K562 (cell line): ENCODE data around the gene DNAJB2.

Source experiments
- EZH2 ChIP-seq: IDR thresholded peaks from 2 replicates; pipeline ENCODE4 v1.6.1; 2012; ENCODE audit warnings: low read depth, mild to moderate bottlenecking, inconsistent platforms, low read length, borderline replicate concordance
- GABPB1 ChIP-seq: sonication (generic); formaldehyde crosslinking; IDR thresholded peaks from 2 replicates; pipeline ENCODE4 v1.8.0; 2022; ENCODE audit warnings: mild to moderate bottlenecking, missing genetic modification reagents
- MXI1 ChIP-seq: IDR thresholded peaks from 2 replicates; pipeline ENCODE4 v1.6.1; 2011; ENCODE audit warnings: low read depth, mild to moderate bottlenecking, improper control_type of control experiment, low read length
- NFIX ChIP-seq: fragments of 250-450 bp; sonication (Bioruptor Pico); IDR thresholded peaks from 2 replicates; pipeline ENCODE4 v1.4.0; 2020; ENCODE audit warnings: low read depth, mild to moderate bottlenecking, moderate library complexity
- TRIM28 ChIP-seq: fragments of 450-650 bp; IDR thresholded peaks from 2 replicates; pipeline ENCODE4 v1.6.1; 2017
- ZSCAN32 ChIP-seq: fragments of 450-650 bp; formaldehyde crosslinking; IDR thresholded peaks from 2 replicates; pipeline ENCODE4 v1.4.0; 2020; ENCODE audit warnings: mild to moderate bottlenecking, moderate library complexity
- TF ChIP-seq, protein P1 (sequence below), 3 experiments: IDR thresholded peaks in 2 of 3; conservative IDR thresholded peaks in 1 of 3; 2 replicates each; pipeline ENCODE4 v1.5.1; 2011 to 2012; ENCODE audit warnings: low read length in 3 of 3, mild to moderate bottlenecking in 3 of 3, control low read depth in 2 of 3, improper control_type of control experiment in 1 of 3, inconsistent platforms in 1 of 3, low read depth in 1 of 3, mixed read lengths in 1 of 3, moderate library complexity in 1 of 3; ENCODE audit not compliant: insufficient read depth in 2 of 3
- TF ChIP-seq, protein P2 (sequence below): IDR thresholded peaks from 2 replicates; pipeline ENCODE4 v1.6.1; 2016; ENCODE audit warnings: missing genetic modification characterization, missing compliant biosample characterization
- TF ChIP-seq, protein P3 (sequence below), 2 experiments: fragments of 450-650 bp; formaldehyde crosslinking in 1 of 2; IDR thresholded peaks; 2 replicates each; pipeline versions ENCODE4 v1.4.0 to v1.6.1; 2014 to 2020; ENCODE audit warnings: mild to moderate bottlenecking in 2 of 2, borderline replicate concordance in 1 of 2, low read depth in 1 of 2
- TF ChIP-seq, protein P4 (sequence below): sonication (generic); formaldehyde crosslinking; IDR thresholded peaks from 2 replicates; pipeline ENCODE4 v1.8.1; 2022; ENCODE audit warnings: missing genetic modification reagents

DNA sequence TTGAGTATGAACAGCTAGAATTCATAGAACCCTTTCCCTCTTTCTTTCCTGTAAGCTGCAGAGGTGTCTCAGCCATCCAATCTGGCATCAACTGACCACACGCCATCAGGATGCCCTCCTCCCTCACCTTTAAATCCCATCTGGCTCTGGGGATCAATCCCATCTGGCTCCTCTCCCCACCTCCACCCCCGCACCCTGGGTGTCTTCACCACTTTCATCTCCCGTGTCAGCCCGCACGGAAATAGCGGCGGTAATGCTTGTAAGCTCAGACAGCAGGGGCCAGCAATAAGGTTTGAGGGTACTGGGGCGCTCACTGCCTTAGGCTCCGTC is 26.6 kb upstream of the DNAJB2 start:
- TF ChIP-seq MXI1 (no peak), TRIM28 (no peak), GABPB1 (CRISPR knock-in tag) (no peak), ZSCAN32 (CRISPR knock-in tag) (no peak), NFIX (no peak), EZH2 (no peak)
- TF ChIP-seq, protein P1, sequence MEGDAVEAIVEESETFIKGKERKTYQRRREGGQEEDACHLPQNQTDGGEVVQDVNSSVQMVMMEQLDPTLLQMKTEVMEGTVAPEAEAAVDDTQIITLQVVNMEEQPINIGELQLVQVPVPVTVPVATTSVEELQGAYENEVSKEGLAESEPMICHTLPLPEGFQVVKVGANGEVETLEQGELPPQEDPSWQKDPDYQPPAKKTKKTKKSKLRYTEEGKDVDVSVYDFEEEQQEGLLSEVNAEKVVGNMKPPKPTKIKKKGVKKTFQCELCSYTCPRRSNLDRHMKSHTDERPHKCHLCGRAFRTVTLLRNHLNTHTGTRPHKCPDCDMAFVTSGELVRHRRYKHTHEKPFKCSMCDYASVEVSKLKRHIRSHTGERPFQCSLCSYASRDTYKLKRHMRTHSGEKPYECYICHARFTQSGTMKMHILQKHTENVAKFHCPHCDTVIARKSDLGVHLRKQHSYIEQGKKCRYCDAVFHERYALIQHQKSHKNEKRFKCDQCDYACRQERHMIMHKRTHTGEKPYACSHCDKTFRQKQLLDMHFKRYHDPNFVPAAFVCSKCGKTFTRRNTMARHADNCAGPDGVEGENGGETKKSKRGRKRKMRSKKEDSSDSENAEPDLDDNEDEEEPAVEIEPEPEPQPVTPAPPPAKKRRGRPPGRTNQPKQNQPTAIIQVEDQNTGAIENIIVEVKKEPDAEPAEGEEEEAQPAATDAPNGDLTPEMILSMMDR (IDR thresholded peaks at IDR 0.05 in 2 of 3, conservative IDR thresholded peaks at IDR 0.05 in 1 of 3; ENCODE audit: insufficient read depth in 2 of 3, low read depth in 1 of 3, low read length in 3 of 3): no peak
- TF ChIP-seq, protein P2, sequence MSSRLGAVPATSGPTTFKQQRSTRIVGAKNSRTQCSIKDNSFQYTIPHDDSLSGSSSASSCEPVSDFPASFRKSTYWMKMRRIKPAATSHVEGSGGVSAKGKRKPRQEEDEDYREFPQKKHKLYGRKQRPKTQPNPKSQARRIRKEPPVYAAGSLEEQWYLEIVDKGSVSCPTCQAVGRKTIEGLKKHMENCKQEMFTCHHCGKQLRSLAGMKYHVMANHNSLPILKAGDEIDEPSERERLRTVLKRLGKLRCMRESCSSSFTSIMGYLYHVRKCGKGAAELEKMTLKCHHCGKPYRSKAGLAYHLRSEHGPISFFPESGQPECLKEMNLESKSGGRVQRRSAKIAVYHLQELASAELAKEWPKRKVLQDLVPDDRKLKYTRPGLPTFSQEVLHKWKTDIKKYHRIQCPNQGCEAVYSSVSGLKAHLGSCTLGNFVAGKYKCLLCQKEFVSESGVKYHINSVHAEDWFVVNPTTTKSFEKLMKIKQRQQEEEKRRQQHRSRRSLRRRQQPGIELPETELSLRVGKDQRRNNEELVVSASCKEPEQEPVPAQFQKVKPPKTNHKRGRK (tag): no peak
- TF ChIP-seq, protein P3, sequence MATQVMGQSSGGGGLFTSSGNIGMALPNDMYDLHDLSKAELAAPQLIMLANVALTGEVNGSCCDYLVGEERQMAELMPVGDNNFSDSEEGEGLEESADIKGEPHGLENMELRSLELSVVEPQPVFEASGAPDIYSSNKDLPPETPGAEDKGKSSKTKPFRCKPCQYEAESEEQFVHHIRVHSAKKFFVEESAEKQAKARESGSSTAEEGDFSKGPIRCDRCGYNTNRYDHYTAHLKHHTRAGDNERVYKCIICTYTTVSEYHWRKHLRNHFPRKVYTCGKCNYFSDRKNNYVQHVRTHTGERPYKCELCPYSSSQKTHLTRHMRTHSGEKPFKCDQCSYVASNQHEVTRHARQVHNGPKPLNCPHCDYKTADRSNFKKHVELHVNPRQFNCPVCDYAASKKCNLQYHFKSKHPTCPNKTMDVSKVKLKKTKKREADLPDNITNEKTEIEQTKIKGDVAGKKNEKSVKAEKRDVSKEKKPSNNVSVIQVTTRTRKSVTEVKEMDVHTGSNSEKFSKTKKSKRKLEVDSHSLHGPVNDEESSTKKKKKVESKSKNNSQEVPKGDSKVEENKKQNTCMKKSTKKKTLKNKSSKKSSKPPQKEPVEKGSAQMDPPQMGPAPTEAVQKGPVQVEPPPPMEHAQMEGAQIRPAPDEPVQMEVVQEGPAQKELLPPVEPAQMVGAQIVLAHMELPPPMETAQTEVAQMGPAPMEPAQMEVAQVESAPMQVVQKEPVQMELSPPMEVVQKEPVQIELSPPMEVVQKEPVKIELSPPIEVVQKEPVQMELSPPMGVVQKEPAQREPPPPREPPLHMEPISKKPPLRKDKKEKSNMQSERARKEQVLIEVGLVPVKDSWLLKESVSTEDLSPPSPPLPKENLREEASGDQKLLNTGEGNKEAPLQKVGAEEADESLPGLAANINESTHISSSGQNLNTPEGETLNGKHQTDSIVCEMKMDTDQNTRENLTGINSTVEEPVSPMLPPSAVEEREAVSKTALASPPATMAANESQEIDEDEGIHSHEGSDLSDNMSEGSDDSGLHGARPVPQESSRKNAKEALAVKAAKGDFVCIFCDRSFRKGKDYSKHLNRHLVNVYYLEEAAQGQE (IDR thresholded peaks at IDR 0.05; ENCODE audit: borderline replicate concordance): no peak
- TF ChIP-seq, protein P3 (CRISPR knock-in tag; IDR thresholded peaks at IDR 0.05; ENCODE audit: low read depth): no peak
- TF ChIP-seq, protein P4, sequence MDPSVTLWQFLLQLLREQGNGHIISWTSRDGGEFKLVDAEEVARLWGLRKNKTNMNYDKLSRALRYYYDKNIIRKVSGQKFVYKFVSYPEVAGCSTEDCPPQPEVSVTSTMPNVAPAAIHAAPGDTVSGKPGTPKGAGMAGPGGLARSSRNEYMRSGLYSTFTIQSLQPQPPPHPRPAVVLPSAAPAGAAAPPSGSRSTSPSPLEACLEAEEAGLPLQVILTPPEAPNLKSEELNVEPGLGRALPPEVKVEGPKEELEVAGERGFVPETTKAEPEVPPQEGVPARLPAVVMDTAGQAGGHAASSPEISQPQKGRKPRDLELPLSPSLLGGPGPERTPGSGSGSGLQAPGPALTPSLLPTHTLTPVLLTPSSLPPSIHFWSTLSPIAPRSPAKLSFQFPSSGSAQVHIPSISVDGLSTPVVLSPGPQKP (CRISPR knock-in tag): no peak
